PC-9 (cell line): Measurements from ENCODE around the gene GAL3ST2. TPM values are rescaled to one million over a fixed set of nuclear protein-coding genes. Genes with fewer than 3 reads are reported as not detected.

Experiments
- BruUV-seq: library from RNA; stranded (reverse); fragments of 400-500 nt; replicated peaks from 2 replicates; lab custom pipeline; 2021; lab: Mats Ljungman, UMichigan
- CTCF ChIA-PET: fragments of 300-600 bp; sonication (Branson Sonifier 250); formaldehyde crosslinking; loops from one replicate; lab custom pipeline; 2022; ENCODE audit warnings: antibody characterized with exemption; lab: Charles Lee
- POLR2A ChIA-PET: fragments of 300-600 bp; sonication (Branson Sonifier 250); formaldehyde crosslinking; loops from one replicate; lab custom pipeline; 2022; ENCODE audit warnings: antibody characterized with exemption; ENCODE audit not compliant: unreplicated experiment; lab: Charles Lee
- DNase-seq, 2 experiments: peaks; one replicate each; pipeline versions ENCODE4 v3.0.0 to v3.0.0-alpha.2; 2015 to 2022; ENCODE audit warnings: mixed read lengths in 1 of 2
- H2AFZ ChIP-seq: fragments of 200-600 bp; sonication (generic); 2 replicates; pipeline ENCODE4 v1.8.1; 2017; ENCODE audit warnings: antibody characterized with exemption
- H3F3A ChIP-seq: fragments of 200-600 bp; sonication (generic); 2 replicates; pipeline ENCODE4 v1.8.1; 2017; ENCODE audit warnings: antibody characterized with exemption, mild to moderate bottlenecking, low read depth; ENCODE audit not compliant: insufficient read depth
- H3K27ac ChIP-seq: fragments of 200-600 bp; sonication (generic); 2 replicates; pipeline ENCODE4 v1.6.1; 2016; ENCODE audit warnings: mixed run types
- H3K27me3 ChIP-seq: fragments of 200-600 bp; sonication (generic); 2 replicates; pipeline ENCODE4 v1.6.1; 2016; ENCODE audit warnings: low read depth, mixed run types; ENCODE audit not compliant: insufficient read depth
- H3K36me3 ChIP-seq: fragments of 200-600 bp; sonication (generic); 2 replicates; pipeline ENCODE4 v1.6.1; 2016; ENCODE audit warnings: low read depth, mixed run types
- H3K4me1 ChIP-seq: fragments of 200-600 bp; sonication (generic); replicated peaks from 2 replicates; pipeline ENCODE4 v1.6.1; 2016; ENCODE audit warnings: mixed run types; ENCODE audit not compliant: insufficient read depth
- H3K4me2 ChIP-seq: fragments of 200-600 bp; sonication (generic); 2 replicates; pipeline ENCODE4 v1.6.1; 2017; ENCODE audit warnings: mixed run types
- H3K4me3 ChIP-seq: fragments of 200-600 bp; sonication (generic); 2 replicates; pipeline ENCODE4 v1.6.1; 2016; ENCODE audit warnings: mixed run types
- H3K79me2 ChIP-seq: fragments of 200-600 bp; sonication (generic); 2 replicates; pipeline ENCODE4 v1.6.1; 2017; ENCODE audit warnings: low read depth, mixed run types
- H3K9me2 ChIP-seq: fragments of 200-600 bp; sonication (generic); 2 replicates; pipeline ENCODE4 v1.8.1; 2017; ENCODE audit warnings: mild to moderate bottlenecking; ENCODE audit not compliant: insufficient read depth
- H3K9me3 ChIP-seq: fragments of 200-600 bp; sonication (generic); 2 replicates; pipeline ENCODE4 v1.8.1; 2016; ENCODE audit warnings: low read depth; ENCODE audit not compliant: insufficient read depth
- H4K20me1 ChIP-seq: fragments of 200-600 bp; sonication (generic); 2 replicates; pipeline ENCODE4 v1.8.1; 2017; ENCODE audit not compliant: insufficient read depth
- EZH2 ChIP-seq: fragments of 200-600 bp; sonication (generic); IDR thresholded peaks from 2 replicates; pipeline ENCODE4 v1.8.0; 2017; ENCODE audit warnings: antibody characterized with exemption, low read depth
- intact Hi-C: fragments of 100-400 bp; cut with micrococcal nuclease; formaldehyde crosslinking; loops from one replicate; pipeline ENCODE4 v1.10.0; 2022; ENCODE audit not compliant: unreplicated experiment
- total RNA-seq: library from RNA; stranded (reverse); gene quantifications from 2 replicates; pipeline ENCODE4 v1.2.3, GENCODE V29; 2021
- TF ChIP-seq, protein P1 (sequence below): fragments of 200-600 bp; sonication (generic); conservative IDR thresholded peaks from 2 replicates; pipeline ENCODE4 v1.6.1; 2017; ENCODE audit warnings: mixed run types, antibody characterized with exemption, mild to moderate bottlenecking, moderate library complexity

GAL3ST2 gene
- total RNA-seq, 1 experiment from 2014 or later = 3.9 TPM

- Histone ChIP-seq H3K9me2 (no peaks in the 10 kb centered on the region), H3K4me2 (no peak overlapping the region), H3K27ac (no peak overlapping the region), H3K79me2 (no peaks in the 10 kb centered on the region), H3K27me3 (0 out of 2 replicates have a peak, but pooled peaks cover 9% of the 10 kb centered on the region), H4K20me1 (no peaks in the 10 kb centered on the region; the same call in 1 of the 2 replicates), H2AFZ (no peak overlapping the region), H3K36me3 (no peaks in the 10 kb centered on the region), H3K4me1 (no peaks in the 10 kb centered on the region), H3K4me3 (no peak overlapping the region), H3K9me3 (no peaks in the 10 kb centered on the region), H3F3A (0 out of 2 replicates have a peak, but pooled peaks cover 8% of the 10 kb centered on the region)
- TF ChIP-seq, protein P1, sequence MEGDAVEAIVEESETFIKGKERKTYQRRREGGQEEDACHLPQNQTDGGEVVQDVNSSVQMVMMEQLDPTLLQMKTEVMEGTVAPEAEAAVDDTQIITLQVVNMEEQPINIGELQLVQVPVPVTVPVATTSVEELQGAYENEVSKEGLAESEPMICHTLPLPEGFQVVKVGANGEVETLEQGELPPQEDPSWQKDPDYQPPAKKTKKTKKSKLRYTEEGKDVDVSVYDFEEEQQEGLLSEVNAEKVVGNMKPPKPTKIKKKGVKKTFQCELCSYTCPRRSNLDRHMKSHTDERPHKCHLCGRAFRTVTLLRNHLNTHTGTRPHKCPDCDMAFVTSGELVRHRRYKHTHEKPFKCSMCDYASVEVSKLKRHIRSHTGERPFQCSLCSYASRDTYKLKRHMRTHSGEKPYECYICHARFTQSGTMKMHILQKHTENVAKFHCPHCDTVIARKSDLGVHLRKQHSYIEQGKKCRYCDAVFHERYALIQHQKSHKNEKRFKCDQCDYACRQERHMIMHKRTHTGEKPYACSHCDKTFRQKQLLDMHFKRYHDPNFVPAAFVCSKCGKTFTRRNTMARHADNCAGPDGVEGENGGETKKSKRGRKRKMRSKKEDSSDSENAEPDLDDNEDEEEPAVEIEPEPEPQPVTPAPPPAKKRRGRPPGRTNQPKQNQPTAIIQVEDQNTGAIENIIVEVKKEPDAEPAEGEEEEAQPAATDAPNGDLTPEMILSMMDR = no peak
- no peak for TF ChIP-seq EZH2
- intact Hi-C loops = no loop called here
- no peak for DNase-seq
- BruUV-seq = no TSS peak
- POLR2A ChIA-PET = no interaction called here
- CTCF ChIA-PET = no interaction called here
These were observed 20.9 kb downstream of the GAL3ST2 start for GRCh38 chr2:241797441-241798080.

DNA sequence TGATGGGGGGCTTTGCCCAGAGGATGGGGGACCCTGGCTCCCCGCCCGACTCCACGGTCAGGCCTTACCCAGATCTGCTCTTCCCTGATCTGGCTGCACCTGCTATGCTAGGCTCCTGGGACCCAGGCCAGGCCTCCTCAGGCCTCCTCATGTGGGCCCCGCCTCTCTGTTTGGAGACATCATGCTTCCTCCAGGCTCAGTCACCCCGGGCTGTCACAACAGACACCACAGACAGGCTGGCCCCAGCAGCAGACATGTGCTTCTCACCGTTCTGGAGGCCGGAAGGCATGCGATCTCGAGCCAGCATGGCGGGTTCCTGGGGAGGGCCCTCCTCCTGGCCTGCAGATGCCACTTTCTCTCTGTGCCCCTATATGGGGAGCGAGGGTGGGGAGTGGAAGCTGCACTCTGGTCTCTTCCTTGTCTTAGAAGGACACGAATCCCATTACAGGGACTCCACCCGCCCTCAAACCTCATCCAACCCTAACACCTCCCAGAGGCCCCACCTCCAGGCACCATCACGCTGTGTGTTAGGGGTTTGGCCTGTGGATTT lies 21.5 kb downstream of the GAL3ST2 start:
- Histone ChIP-seq H3K27ac (no peak overlapping the region), H3F3A (0 out of 2 replicates have a peak, but pooled peaks cover 7% of the 10 kb centered on the region), H3K4me1 (no peaks in the 10 kb centered on the region), H3K9me3 (no peaks in the 10 kb centered on the region), H3K27me3 (0 out of 2 replicates have a peak, but pooled peaks cover 9% of the 10 kb centered on the region), H3K4me3 (no peak overlapping the region), H3K4me2 (no peak overlapping the region), H4K20me1 (no peaks in the 10 kb centered on the region; the same call in 1 of the 2 replicates), H3K36me3 (no peaks in the 10 kb centered on the region), H3K9me2 (no peaks in the 10 kb centered on the region), H2AFZ (no peak overlapping the region), H3K79me2 (no peaks in the 10 kb centered on the region)
- no peak for DNase-seq
- ChIA-PET POLR2A (no interaction called here), CTCF (no interaction called here)
- intact Hi-C loops = no loop called here
- TF ChIP-seq, protein P1 = no peak
- TF ChIP-seq EZH2 = no peak
- BruUV-seq = no TSS peak

DNA sequence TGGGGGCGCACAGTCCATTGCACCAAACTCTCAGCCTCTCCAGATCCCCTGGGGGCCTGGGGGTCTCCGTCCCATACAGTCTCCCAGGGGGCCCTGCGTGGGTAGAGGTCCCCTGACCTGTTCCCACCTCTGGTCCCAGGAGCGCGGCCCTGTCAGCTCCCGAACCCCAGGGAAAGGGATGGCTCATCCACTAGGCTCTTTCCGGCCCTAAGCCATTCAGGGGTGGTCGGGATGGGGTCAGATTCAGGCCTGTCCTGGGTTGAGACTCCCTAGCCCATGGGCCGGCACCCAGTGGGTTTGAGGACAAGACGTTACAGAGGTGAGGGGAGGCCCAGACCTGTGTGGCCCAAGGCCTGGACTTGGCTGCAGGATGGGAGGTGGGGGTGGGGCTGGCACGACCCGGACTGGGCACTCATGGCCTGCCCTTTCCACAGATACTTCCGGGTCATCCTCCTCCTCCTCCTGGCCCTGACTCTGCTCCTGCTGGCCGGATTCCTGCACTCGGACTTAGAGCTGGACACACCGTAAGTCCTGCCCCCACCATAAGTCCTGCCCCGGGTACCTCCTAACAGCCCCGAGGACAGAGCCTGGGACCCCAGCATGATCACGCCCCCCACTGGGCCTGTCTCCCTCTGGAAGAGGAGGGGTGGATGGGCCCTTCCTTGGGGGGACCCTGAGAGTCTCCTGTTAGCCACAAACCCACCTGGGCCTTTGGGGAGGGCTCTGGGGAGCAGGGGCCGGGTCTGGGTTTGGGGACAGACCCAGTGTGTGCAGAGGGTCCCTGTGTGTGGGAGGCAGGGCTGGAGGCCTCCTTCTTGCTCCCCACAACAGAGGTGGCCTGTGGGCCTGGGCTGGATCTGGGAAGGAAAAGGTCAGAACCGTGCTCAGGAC lies 22.3 kb downstream of the GAL3ST2 start:
- CTCF ChIA-PET = no interaction called here
- DNase-seq = no peak
- no peak overlapping the region for H3K4me2 ChIP-seq
- no peak overlapping the region for H2AFZ ChIP-seq
- peaks cover 11% of the 10 kb centered on the region for H3K27me3 ChIP-seq
- H3K27ac ChIP-seq = no peak overlapping the region
- no peaks in the 10 kb centered on the region for H3K79me2 ChIP-seq
- intact Hi-C loops = no loop called here
- no peaks in the 10 kb centered on the region for H3K9me2 ChIP-seq
- TF ChIP-seq, protein P1 = no peak
- TF ChIP-seq EZH2 = no peak
- no peak overlapping the region for H3K4me3 ChIP-seq
- 0 out of 2 replicates have a peak, but pooled peaks cover under 1% of the 10 kb centered on the region for H3F3A ChIP-seq
- no peaks in the 10 kb centered on the region for H3K4me1 ChIP-seq
- no peaks in the 10 kb centered on the region for H3K9me3 ChIP-seq
- H4K20me1 ChIP-seq = no peaks in the 10 kb centered on the region
- POLR2A ChIA-PET = no interaction called here
- no peaks in the 10 kb centered on the region for H3K36me3 ChIP-seq
- no TSS peak for BruUV-seq
